Activated CD8-positive, alpha-beta T cell treated with anti-CD3 and anti-CD28 coated beads, Interleukin-2, amount 10 ng/mL, durations not matched to agents 7 days and 5 days (primary cell): ENCODE results near the gene GSE1. TPM values are rescaled to one million over a fixed set of nuclear protein-coding genes. Genes with fewer than 3 reads are reported as not detected.

Source experiments
- ATAC-seq: fragments of 150-1000 bp; cut with Tn5 transposase; one replicate; pipeline ENCODE4 v1.10.0; 2021; ENCODE audit warnings: moderate library complexity
- CTCF ChIA-PET: fragments of 350-600 bp; sonication (Branson Sonifier 250); formaldehyde crosslinking; loops from one replicate; lab custom pipeline; 2021; ENCODE audit warnings: antibody characterized with exemption; lab: Charles Lee
- POLR2A ChIA-PET: fragments of 350-600 bp; sonication (Branson Sonifier 250); formaldehyde crosslinking; loops from one replicate; lab custom pipeline; 2021; ENCODE audit warnings: antibody characterized with exemption; lab: Charles Lee
- DNase-seq: peaks from one replicate; pipeline ENCODE4 v3.0.0-alpha.2; 2020
- H3K27ac Mint-ChIP-seq: one replicate; pipeline ENCODE4 v1.8.0; 2021; ENCODE audit warnings: mild to moderate bottlenecking, mixed read lengths
- H3K27me3 Mint-ChIP-seq: one replicate; pipeline ENCODE4 v1.8.0; 2021; ENCODE audit warnings: low read depth, mixed read lengths
- H3K36me3 Mint-ChIP-seq: one replicate; pipeline ENCODE4 v1.8.0; 2021; ENCODE audit warnings: low read depth, mixed read lengths
- H3K4me1 Mint-ChIP-seq: one replicate; pipeline ENCODE4 v1.8.0; 2021; ENCODE audit warnings: low read depth, mixed read lengths
- H3K4me3 Mint-ChIP-seq: one replicate; pipeline ENCODE4 v1.8.0; 2021; ENCODE audit warnings: mild to moderate bottlenecking, mixed read lengths
- H3K9me3 Mint-ChIP-seq: one replicate; pipeline ENCODE4 v1.8.0; 2022; ENCODE audit warnings: mixed read lengths; ENCODE audit not compliant: insufficient read depth
- total RNA-seq, 2 experiments: library from RNA; stranded (reverse); gene quantifications; one replicate each; pipeline ENCODE4 v1.2.3, GENCODE V29; 2021

GSE1 gene
- total RNA-seq, 2 experiments from 2014 or later: 48.9 to 51.4 TPM

DNA sequence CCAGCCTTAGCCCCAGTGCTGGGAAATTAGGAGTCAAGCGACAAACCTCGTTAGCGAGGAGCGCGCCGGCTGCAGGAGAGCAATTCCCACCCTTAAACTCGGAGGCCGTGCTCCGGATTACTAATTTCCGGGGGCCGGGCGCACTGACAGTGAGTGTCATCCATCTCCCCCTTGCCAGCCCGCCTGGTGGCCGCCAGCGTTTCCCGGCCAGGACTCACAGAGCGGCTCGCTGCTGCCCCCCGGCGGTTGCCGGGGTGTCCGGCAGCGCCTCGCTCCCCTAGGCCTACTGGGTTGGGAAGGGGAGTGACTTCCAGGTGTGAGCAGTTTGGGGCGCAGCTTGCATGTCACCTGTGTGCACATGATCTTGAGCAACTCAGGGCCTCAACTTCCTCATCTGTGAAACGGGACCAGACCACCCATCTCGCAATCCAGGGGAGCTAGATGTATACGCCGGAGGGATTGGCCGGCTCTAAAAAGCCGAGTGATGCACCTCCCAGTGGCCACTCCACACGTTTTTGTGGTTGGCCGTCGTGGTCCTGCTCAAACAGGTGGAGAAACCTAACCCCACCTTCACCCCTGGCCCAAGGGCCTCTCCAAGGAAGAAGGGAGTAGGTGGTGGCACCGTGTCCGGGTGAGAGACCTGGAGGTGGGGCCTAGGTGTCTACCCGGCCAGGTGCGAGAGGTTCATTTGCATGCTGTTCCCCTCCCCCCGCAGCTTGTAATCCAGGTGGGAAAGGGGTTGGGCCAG is 2.5 kb upstream of the GSE1 start:
- Mint-ChIP-seq H3K4me3 (peak overlapping the region; percentile 69), H3K9me3 (no peaks in the 10 kb centered on the region), H3K36me3 (no peaks in the 10 kb centered on the region), H3K27me3 (no peaks in the 10 kb centered on the region), H3K27ac (peak overlapping the region; percentile 53), H3K4me1 (peaks cover 57% of the 10 kb centered on the region)
- peak; percentile 93 for DNase-seq
- ChIA-PET CTCF (interaction anchor here (0.6 to 3.6 kb wide), 23 partner anchors 20 to 306 kb away, joined by 3 to 50 read pairs (median 6); no protein-coding TSS in a partner anchor), POLR2A (interaction anchor here (4.5 kb wide), 1 partner anchor 57 kb away, joined by 34 read pairs; no protein-coding TSS in a partner anchor)
- ATAC-seq: peak; percentile 62

- POLR2A ChIA-PET: interaction anchor here (4.5 kb wide), 1 partner anchor 58 kb away, joined by 34 read pairs; no protein-coding TSS in a partner anchor
- CTCF ChIA-PET: interaction anchor here (0.6 to 3.6 kb wide), 23 partner anchors 19 to 306 kb away, joined by 3 to 50 read pairs (median 6); no protein-coding TSS in a partner anchor
- Mint-ChIP-seq H3K27me3 (no peaks in the 10 kb centered on the region), H3K9me3 (no peaks in the 10 kb centered on the region), H3K27ac (peak overlapping the region; percentile 53), H3K36me3 (no peaks in the 10 kb centered on the region), H3K4me1 (peaks cover 58% of the 10 kb centered on the region), H3K4me3 (peak overlapping the region; percentile 69)
- no peak for DNase-seq
- ATAC-seq: no peak
Measured at GRCh38 chr16:85611194-85611443, 2.0 kb upstream of the GSE1 start.

- Mint-ChIP-seq H3K36me3 (peaks cover 1% of the 10 kb centered on the region), H3K27me3 (no peaks in the 10 kb centered on the region), H3K27ac (peak overlapping the region; percentile 52), H3K4me1 (peaks cover 62% of the 10 kb centered on the region), H3K9me3 (no peaks in the 10 kb centered on the region), H3K4me3 (peak overlapping the region; percentile 62)
- ATAC-seq (peak; percentile 10), DNase-seq (peak; percentile 57)
- CTCF ChIA-PET: interaction anchor here (0.7 to 3.6 kb wide), 15 partner anchors 19 to 195 kb away, joined by 3 to 50 read pairs (median 10); no protein-coding TSS in a partner anchor
- POLR2A ChIA-PET: interaction anchor here (0.8 to 4.5 kb wide), 2 partner anchors 54 to 58 kb away, joined by 4 to 34 read pairs; no protein-coding TSS in a partner anchor
Measured at GRCh38 chr16:85611444-85612190, 1.5 kb upstream of the GSE1 start.

DNA sequence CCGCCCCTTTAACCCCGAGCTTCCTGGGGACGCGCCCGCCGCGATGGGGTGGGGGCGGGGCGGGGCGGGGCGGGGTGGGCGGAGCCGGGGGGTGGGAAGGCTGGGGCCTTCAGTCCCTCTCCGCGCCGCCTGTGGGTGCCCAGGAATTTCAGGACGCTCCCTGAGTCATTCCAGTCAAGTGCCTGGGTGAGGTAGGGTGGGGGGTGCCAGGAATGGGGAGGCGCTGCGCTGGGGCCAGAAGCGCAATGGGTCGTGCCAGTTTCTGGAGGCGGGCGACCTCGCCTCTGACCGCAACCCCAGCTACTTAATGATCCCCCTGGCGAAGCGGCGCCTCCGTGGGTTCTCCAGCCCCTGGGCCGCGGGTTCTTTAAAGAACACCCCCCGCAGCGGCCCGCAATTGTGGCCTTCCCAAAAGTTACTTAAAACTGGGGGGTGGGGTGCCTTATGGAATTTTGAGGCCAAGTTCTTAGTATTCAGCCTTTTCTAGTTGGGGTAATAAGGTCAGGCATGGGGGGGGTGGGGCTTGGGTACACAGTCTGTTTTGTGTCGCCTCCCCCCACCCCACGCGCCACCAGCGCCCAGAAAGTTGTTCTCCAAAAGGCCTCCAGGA is 826 bp upstream of the GSE1 start:
- no peaks in the 10 kb centered on the region for H3K9me3 Mint-ChIP-seq
- ChIA-PET CTCF (interaction anchor here (0.7 to 3.6 kb wide), 8 partner anchors 41 to 196 kb away, joined by 3 to 50 read pairs (median 5); no protein-coding TSS in a partner anchor), POLR2A (interaction anchor here (0.8 to 4.5 kb wide), 2 partner anchors 55 to 59 kb away, joined by 4 to 34 read pairs; no protein-coding TSS in a partner anchor)
- no peaks in the 10 kb centered on the region for H3K27me3 Mint-ChIP-seq
- peak overlapping the region; percentile 72 for H3K27ac Mint-ChIP-seq
- no peak for ATAC-seq
- H3K4me3 Mint-ChIP-seq: peak overlapping the region; percentile 73
- peaks cover 5% of the 10 kb centered on the region for H3K36me3 Mint-ChIP-seq
- H3K4me1 Mint-ChIP-seq: peaks cover 66% of the 10 kb centered on the region
- peak; percentile 58 for DNase-seq

DNA sequence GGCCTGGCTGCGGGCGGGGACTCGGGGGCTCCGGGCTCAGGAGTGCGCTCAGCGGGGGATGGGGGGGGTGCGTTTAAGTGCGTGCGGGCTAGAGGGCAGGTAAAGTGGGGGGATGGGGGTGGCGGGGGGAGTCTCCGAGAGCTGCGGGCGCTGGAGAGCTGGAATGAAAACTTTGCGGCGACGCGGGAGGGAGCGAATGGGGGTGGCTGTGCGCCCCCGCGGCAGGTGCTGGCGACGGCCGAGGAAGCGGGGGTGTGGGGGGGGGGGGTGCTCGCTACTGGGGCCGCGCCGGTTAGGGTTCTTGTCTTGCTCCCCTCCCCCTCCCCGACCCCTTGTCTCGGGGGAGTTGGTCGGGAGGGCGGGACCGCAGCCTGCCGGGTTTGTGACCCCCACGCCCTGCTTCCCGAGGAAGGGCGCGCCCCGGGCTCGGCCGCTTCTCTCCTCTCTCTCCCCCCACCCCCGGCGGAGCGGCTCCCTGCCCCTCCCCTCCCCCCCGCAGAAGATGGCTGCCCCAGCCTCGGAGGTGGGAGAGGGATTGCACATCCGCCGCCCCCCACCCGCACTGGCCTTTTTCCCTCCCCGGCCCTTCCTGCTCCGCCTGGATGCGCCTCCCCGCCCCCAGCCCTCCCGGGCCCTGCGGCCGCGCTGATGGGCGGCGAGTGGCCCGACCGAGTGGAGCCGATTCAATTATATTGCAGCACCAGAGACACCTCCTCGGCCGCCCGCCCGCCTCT is 649 bp downstream of the GSE1 start:
- peak overlapping the region; percentile 76 for H3K4me3 Mint-ChIP-seq
- H3K36me3 Mint-ChIP-seq: peaks cover 13% of the 10 kb centered on the region
- H3K27me3 Mint-ChIP-seq: no peaks in the 10 kb centered on the region
- H3K4me1 Mint-ChIP-seq: peaks cover 63% of the 10 kb centered on the region
- no peak for ATAC-seq
- POLR2A ChIA-PET: interaction anchor here (1.3 to 4.5 kb wide), 2 partner anchors 44 to 60 kb away, joined by 3 to 34 read pairs; no protein-coding TSS in a partner anchor
- no peak overlapping the region for H3K27ac Mint-ChIP-seq
- H3K9me3 Mint-ChIP-seq: no peaks in the 10 kb centered on the region
- CTCF ChIA-PET: interaction anchor here (1.0 to 4.8 kb wide), 9 partner anchors 56 to 195 kb away, joined by 3 to 79 read pairs (median 11); no protein-coding TSS in a partner anchor
- peak; percentile 54 for DNase-seq

- peaks cover 57% of the 10 kb centered on the region for H3K4me1 Mint-ChIP-seq
- H3K27me3 Mint-ChIP-seq: no peaks in the 10 kb centered on the region
- DNase-seq (peak; percentile 31), ATAC-seq (no peak)
- H3K27ac Mint-ChIP-seq: no peak overlapping the region
- ChIA-PET POLR2A (interaction anchor here (1.3 to 3.2 kb wide), 2 partner anchors 44 to 60 kb away, joined by 3 to 23 read pairs; no protein-coding TSS in a partner anchor), CTCF (interaction anchor here (1.7 to 4.8 kb wide), 10 partner anchors 13 to 199 kb away, joined by 6 to 79 read pairs (median 29); no protein-coding TSS in a partner anchor)
- peaks cover 14% of the 10 kb centered on the region for H3K36me3 Mint-ChIP-seq
- peak overlapping the region; percentile 76 for H3K4me3 Mint-ChIP-seq
- H3K9me3 Mint-ChIP-seq: no peaks in the 10 kb centered on the region
Measured at GRCh38 chr16:85614338-85615013, 1.4 kb downstream of the GSE1 start.

- Mint-ChIP-seq H3K4me3 (peak overlapping the region; percentile 76), H3K9me3 (no peaks in the 10 kb centered on the region), H3K27ac (peak overlapping the region; percentile 75), H3K4me1 (peaks cover 50% of the 10 kb centered on the region), H3K27me3 (no peaks in the 10 kb centered on the region), H3K36me3 (peaks cover 14% of the 10 kb centered on the region)
- CTCF ChIA-PET: interaction anchor here (0.8 to 4.8 kb wide), 50 partner anchors 8 to 510 kb away, joined by 3 to 79 read pairs (median 5); partner anchors contain the start of gene GINS2
- POLR2A ChIA-PET: interaction anchor here (0.8 to 3.2 kb wide), 4 partner anchors 45 to 61 kb away, joined by 3 to 23 read pairs (median 3); no protein-coding TSS in a partner anchor
- DNase-seq: peak; percentile 70
- peak; percentile 22 for ATAC-seq
Measured at GRCh38 chr16:85615014-85615851, 2.1 kb downstream of the GSE1 start.

DNA sequence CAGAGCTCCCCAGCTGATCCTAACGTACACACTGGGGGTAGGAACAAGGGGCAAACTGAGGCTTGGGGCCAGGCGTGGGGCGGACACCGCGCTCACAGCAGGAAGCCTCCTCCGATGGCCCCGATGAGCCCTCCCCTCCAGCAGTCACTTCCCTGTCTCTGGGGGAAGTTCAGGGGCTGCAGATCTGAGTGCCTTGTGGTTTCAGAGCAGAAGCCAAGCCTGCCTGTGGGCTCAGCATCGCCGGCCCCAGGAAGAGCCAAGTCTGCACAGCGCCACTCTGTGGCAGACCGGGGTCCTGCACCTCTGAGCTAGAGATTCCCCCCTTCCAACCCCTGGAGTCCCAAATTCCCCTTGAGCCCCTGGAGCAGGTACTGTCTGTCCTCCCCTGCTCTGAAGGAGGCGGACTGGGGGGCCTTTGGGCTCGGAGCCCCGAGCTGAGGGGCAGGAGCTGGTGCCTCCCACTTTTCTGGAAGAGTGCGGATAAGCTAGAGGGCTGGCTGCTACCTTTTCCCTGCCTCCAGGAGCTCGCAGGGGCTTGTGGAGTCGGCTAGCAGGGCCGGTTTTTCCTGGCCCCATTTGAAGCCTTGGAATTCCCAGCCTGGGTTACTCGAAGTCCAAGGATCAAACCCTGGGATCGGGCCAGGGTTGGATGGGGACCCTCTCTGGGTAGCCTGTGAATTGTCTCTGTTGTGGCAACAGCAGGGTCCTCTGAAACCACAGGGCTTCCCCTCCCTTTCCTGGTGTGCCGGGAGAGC is 2.9 kb downstream of the GSE1 start:
- Mint-ChIP-seq H3K27ac (peak overlapping the region; percentile 75), H3K9me3 (no peaks in the 10 kb centered on the region), H3K4me3 (peak overlapping the region; percentile 76), H3K4me1 (peaks cover 42% of the 10 kb centered on the region), H3K27me3 (no peaks in the 10 kb centered on the region), H3K36me3 (peaks cover 14% of the 10 kb centered on the region)
- DNase-seq: peak; percentile 91
- CTCF ChIA-PET: interaction anchor here (0.5 to 4.8 kb wide), 68 partner anchors 8 to 880 kb away, joined by 3 to 79 read pairs (median 4); partner anchors contain the start of gene GINS2
- ATAC-seq: peak; percentile 48
- POLR2A ChIA-PET: interaction anchor here (0.8 to 3.2 kb wide), 3 partner anchors 46 to 62 kb away, joined by 3 to 23 read pairs (median 3); no protein-coding TSS in a partner anchor
